GM18861 (cell line): Measurements from ENCODE around the gene P3H1.
"Not testable (repeated sequence)": the region's sequence is repeated elsewhere in the genome, so short reads cannot be mapped to it uniquely, and the experiment has no call there.

Source experiments
- ATAC-seq: cut with Tn5 transposase; IDR thresholded peaks from one replicate; pipeline ENCODE4 v1.9.1; 2021; ENCODE audit not compliant: unreplicated experiment

The P3H1 gene

DNA sequence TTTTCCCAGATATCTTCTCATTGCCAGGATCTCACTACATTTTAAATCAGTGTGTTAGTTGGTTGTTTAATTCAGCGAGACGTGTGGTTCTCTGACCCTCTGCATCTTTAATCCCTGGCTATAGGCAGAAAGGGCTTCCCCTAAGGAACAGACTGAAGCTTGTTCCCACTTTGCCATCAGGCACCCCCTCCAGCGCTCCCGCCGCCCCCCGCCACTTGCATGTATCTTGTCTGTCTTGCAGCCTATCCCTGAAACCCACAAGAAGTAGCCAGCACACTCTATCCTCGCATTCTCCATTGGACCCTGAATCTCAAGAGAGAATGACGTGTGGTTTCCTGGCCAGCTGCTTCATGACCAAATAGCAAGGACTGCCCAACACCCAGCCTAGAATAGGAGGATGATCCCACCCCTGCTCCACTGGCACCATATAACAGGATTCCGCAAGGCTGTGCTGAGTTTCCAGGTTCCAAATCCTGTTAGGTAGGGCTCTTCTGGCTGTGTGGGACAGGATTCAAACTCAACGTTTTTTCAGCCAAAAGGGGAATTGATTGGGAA is 34.6 kb downstream of the P3H1 start:
- ATAC-seq: no peak

- ATAC-seq: no peak
Measured at GRCh38 chr1:42731585-42731984, 35.2 kb downstream of the P3H1 start.

GRCh38 chr1:42730988-42731387 is 35.8 kb downstream of the P3H1 start:
- no peak for ATAC-seq

GRCh38 chr1:42730002-42730401 is 36.8 kb downstream of the P3H1 start:
- ATAC-seq: no peak

DNA sequence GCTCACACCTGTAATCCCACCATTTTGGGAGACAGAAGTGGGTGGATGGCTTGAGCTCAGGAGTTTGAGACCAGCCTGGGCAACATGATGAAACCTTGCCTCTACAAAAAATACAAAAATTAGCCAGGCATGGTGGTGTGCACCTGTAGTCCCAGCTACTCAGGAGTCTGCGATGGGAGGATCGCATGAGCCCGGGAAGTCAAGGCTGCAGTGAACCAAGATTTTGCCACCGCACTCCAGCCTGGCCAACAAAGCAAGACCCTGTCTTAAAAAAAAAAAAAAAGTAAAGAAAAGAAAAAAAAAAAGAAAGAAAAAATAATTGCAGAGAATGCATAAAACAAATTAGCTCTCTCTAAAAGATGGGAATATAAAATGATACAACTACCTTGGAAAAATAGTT is 41.0 kb downstream of the P3H1 start:
- ATAC-seq: not testable (repeated sequence)

DNA sequence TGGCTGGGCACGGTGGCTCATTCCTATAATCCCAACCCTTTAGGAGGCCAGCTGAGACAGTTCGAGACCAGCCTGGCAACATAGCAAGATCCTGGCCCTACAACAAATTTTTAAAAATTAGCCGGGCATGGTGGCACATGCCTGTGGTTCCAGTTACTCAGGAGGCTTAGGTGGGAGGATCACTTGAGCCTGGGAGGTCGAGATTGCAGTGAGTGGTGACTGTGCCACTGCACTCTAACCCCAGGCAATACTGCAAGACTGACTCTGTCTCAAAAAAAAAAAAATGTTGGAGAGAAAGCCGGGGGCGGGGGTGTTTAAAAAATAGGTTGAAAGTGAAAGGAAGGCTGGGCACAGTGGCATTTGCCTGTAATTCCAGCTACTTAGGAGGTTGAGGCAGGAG is 43.3 kb downstream of the P3H1 start:
- ATAC-seq: no peak

DNA sequence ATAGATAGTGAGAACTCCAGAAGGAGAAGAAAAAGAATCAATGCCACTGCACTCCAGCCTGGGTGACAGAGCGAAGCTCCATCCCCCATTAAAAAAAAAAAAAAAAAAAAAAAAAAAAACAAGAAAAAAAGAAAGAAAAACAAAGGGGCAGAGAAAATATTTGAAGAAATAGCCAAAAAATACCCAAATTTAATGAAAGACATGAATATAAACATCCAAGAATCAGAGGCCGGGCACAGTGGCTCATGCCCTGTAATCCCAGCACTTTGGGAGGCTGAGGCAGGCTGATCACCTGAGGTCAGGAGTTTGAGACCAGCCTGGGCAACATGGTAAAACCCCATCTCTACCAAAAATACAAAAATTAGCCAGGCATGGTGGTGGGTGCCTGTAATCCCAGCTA is 44.4 kb downstream of the P3H1 start:
- not testable (repeated sequence) for ATAC-seq

- no peak for ATAC-seq
Measured at GRCh38 chr1:42721926-42722325, 44.9 kb downstream of the P3H1 start.

GRCh38 chr1:42720868-42721267 is 46.0 kb downstream of the P3H1 start:
- no peak for ATAC-seq

- ATAC-seq: not testable (repeated sequence)
Measured at GRCh38 chr1:42714441-42714840, 52.4 kb downstream of the P3H1 start.

DNA sequence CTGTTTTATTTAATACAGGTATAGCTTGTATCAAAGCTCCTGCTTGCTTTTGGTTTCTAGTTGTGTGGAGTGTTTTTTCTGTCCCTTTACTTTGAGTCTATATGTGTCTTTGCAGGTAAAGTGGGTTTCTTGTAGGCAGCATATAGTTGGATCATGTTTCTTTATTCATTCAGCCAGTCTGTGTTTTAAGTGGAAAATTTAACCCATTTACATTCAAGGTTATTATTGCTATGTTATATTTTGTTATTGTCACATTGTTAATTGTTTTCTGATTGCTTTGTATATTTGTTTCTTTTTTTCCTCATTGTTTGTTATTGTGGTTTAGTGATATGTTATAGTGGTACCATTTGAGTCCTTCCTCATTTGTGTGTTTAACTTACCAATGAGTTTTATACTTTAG is 53.5 kb downstream of the P3H1 start:
- ATAC-seq: no peak

GRCh38 chr1:42712808-42713207 is 54.0 kb downstream of the P3H1 start:
- not testable (repeated sequence) for ATAC-seq

- ATAC-seq: no peak
Measured at GRCh38 chr1:42703888-42704464, 62.9 kb downstream of the P3H1 start.

DNA sequence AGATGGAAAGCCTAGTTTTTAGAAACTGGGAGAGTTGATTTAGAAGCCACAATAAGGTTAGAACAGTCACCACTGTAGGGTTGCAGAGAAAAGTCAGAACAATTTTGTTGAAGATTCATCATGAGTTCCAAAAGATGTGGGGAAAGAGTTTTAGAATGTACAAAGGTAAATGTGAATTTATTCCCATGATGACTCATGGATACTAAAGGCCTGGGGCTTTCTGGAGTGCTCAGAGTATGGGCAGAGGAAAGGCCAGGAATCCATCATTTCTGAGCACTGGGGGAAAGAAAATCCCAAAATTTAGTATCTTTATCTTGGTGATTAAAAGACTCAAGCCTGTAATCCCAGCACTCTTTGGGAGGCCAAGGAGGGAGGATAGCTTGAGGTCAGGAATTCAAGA is 66.8 kb downstream of the P3H1 start:
- no peak for ATAC-seq

- no peak for ATAC-seq
Measured at GRCh38 chr1:42698081-42698813, 68.6 kb downstream of the P3H1 start.
